NCI-H748 (cell line): Measurements from ENCODE around the gene PNPLA6.

Source experiments
- DNase-seq: peaks from one replicate; lab custom pipeline; 2025; ENCODE audit not compliant: unreplicated experiment; lab: John Stamatoyannopoulos, UW

PNPLA6 gene

DNA sequence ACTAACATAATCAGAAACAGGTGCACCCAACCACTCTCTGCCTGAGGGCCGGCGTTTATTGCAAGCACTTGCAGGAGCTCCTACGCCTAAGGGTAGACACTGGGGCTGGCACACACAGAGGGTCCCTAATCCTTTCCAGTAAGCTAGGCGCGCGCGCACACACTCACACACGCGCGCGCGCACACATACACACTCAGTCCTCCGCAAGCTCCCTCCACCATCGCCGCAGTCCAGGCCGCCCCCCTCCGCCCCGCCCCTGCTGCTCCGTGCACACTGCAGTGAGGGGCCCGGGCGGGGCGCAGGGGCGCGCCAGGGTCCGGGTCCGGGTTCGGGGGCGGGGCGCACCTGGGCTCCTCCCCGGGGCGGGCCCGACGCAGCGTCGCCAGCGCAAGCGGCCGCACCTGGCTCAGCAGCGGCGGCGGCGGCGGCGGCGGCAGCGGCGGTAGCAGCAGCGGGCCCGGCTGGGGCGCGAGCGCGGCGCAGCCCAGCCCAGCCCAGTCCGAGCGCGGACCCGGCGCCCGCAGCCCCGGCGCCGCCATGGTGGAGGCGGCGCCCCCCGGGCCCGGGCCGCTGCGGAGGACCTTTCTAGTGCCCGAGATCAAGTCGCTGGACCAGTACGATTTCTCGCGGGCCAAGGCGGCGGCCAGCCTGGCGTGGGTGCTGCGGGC lies 60.1 kb downstream of the PNPLA6 start, which contains the start of gene CAMSAP3:
CAMSAP3 (plus strand) TSS at position 398 of the 668 bp plus-strand sequence; CDS start at position 538, 140 bp downstream.
- DNase-seq: peak; percentile 85

DNA sequence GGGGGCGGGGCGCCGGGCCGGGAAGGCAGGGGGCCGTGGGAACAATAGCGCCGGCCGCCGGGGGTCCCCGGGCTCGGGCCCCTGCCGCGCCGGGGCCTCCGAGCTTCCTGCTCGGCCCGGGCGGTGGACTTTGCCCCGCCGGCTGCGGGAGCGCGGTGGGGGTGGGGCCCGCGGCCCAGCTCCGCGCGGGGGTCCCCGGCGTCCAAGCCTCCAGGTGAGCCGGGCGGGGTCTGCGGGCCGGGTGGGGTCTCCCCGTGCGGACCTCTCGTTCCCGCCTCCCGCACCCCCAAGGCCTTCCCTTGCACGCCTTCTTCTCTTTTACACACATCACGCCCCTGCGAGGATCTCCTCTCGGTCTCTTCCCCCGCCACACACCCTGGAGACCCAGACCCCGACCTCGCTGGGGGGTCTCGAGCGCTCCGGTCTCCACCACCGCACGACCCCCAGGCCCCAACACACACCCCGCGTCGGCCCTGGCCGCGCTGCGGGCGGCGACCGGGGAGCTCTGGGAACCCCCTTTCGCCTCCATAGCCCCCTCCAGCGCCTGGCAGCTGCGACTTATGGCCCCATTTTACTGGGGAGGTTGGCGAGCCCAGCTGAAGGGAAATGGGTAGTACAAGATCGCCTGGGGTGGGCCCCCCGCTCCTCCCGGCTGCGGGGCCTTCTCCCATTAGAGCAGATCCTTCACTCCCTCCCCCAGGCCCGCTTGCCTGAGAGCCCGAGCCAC lies 60.9 kb downstream of the PNPLA6 start:
- DNase-seq: no peak

DNA sequence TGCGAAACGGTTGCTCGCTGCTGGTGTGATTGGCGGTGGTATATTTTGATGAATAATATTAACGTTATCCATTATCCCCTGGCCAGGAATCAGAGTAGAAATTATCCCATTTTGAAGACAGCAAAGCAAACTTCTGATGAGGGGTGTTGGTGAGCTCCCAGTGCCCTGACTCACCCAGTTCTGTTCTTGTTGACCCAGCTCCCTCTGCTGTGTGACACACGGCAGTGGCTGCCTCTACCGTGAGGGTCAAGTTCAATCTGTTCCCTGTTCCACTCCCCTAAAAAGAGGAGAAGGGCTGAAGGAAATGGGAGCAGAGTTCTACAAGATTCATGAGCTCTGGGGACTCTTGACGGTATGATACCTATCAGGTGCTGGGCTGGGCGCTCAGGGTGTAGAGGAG lies 62.2 kb downstream of the PNPLA6 start:
- DNase-seq: no peak

DNA sequence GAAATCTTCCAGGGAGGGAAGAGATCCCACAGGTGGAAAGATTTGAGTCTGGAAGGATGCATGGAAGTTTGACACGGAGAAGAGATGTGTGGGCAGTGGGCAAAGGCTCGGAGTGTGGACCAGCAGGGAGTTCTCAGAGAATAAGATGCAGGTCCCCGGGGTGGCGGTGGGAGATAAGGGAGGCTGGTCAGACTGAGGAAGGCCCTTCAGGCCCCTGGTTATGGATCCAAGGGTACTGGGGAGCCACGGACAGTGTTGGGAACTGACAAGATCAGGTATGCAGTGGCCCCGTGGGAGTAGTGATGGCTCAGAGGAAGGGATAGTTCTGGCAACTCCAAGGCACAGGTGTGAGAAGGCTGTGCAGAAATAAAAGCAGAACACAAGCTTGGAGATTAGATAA lies 62.7 kb downstream of the PNPLA6 start:
- no peak for DNase-seq

DNA sequence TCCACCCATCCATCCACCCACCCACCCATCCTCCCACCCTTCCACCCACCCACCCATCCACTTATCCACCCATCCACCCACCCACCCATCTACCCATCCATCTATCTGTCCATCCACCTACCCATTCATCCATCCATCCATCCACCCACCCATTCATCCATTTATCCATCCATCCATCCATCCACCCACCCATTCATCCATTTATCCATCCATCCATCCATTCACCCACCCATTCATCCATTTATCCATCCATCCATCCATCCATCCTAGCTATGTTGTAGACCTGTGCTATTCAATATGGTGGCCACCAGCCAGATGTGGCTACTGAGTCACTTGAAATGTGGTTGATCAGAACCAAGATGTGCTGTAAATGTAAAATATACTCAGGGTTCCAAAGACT lies 65.2 kb downstream of the PNPLA6 start:
- no peak for DNase-seq

DNA sequence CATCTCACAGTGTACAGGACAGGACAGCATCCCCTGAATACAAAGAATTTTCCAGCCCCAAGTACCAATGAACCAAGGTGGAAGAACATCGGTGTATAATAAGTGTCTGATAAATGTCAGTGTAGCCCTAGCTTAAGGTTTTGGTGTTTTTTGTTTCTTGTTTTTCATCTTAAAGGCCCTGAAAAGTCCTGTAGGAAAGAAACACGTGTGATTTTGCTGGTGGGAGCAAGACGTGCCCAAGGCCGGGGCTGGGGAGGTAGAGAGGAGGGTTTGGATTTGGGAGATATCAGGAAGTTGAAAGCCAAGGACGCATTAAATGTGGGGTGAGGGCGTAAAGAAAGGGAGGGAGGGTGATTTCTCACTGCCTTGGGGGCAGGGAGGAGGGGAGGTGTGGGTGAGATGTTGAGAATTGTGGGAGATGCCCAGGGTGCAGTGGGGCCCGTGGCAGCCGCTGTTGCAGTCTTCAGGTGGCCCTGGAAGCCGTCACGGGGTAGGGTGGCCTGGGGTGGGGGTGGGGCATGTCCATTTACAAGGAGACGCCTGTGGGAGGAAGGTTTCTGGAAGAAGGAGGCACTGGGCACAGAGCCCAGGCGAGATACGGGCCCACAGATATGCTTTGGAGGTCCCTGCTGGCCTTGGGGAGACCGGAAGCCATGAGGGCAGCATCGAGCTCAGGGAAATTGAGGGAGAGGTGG lies 66.9 kb downstream of the PNPLA6 start:
- DNase-seq: no peak

DNA sequence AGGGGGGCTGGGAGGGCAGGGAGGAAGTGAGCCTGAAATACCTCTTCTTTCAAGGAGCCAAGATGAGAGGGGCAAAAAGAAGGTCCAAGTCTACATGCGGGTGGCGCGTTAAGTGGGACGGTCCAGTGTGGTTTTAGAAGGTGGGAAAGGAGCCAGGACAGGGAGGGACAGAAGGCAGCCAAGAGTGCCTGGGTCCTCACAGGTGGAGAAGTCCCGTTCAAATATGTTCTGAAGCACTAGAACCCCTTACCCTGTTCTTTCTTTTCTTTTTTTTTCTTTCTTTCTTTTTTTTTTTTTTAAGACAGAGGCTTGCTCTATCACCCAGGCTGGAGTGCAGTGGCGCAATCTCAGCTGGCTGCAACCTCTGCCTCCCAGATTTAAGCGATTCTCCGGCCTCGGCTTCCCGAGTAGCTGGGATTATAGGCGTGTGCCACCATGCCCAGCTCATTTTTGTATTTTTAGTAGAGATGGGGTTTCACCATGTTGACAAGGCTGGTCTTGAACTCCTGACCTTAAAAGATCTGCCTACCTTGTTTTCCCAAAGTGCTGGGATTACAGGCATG lies 67.5 kb downstream of the PNPLA6 start:
- no peak for DNase-seq

DNA sequence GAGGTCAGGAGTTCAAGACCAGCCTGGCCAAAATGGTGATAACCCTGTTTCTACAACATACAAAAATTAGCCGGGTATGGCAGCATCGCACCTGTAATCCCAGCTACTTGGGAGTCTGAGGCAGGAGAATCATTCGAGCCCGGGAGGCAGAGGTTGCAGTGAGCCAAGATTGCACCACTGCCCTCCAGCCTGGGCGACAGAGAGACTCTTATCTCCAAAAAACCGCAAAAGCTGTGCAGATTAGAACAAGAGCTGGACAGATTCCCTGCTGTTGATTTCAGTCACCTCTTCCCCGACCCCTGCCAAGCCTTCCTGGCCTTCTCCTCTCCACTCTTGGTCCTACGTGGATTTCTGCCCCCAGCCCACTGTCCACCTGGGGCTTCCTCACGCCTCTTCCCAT lies 68.4 kb downstream of the PNPLA6 start:
- no peak for DNase-seq

DNA sequence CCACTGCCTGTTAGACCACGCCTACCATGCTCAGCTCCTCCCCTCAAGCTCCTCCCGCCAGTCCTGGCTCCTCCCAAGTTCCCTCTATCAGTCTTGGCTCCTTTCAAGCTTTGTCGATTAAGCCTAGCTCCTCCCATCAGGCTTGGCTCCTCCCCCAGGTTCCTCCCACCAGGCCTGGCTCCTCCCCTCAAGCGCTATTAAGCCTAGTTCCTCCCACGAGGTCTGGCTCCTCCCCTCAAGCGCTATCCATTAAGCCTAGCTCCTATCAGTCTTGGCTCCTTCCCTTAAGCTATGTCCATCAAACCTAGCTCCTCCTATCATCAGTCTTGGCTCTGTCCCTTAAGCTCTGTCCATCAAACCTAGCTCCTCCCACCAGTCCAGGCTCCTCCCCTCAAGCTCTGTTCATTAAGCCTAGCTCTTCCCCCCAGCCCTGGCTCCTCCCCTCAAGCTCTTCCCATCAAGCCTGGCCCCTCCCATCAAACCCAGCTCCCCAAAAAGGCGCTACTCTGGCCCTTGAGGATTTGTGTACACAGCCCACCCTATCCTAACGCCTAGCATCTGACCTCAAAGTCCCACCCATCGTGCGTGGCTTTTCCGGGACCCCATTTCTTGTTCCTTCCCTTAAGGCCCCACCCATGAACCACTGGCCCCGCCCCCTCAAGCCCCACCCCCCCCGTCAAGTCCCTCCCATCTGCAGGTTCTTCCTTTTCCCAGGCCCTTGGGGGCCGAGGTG lies 70.1 kb downstream of the PNPLA6 start:
- peak; percentile 11 for DNase-seq

DNA sequence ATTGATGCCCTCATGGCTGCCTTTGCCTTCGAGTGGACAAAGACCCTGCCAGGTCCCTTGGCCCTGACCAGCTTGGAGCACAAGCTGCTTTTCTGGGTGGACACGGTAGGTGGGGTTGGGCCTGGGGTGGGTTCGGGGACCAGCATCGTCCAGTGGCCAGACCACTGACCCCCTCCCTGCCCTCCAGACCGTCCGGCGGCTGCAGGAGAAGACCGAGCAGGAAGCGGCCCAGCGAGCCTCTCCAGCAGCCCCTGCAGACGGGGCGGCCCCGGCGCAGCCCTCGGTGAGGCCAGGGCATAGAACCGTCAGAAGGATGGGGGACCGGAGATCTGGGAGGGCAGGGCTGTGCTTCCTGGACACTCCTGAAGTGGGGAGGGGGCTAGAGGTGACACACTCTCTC lies 70.8 kb downstream of the PNPLA6 start:
- DNase-seq: no peak

DNA sequence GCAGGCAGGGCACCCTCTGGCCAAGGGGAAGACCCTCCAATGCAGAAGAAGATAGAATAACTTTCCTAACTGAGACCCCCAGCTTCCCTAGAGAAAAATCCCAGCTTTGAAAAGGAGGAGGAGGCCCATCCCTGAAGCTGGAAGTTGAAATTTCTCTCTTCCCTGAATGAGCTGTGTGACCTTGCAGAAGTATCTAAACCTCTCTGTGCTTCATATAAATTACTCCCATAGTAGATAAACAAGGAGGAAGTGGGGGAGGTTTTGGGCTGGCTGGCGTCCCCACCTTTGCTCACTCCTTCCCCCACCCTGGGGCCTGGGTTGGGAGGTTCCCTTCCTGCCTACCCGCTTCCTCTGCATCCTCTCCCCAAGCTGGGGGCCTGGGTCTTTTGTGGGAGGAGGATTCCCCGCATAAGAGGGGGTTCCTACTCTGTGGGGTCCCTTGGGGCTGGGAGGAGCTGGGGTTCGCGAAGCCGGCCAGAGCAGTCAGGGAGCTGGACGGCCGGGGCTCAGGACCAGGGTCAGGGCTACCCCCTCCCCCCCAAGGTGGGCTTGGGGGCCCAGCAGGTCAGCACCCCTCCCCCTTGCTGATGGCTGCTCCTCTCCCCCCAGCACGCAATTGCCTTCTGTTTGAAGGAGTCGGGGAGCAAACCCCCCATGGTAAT lies 71.8 kb downstream of the PNPLA6 start:
- DNase-seq: no peak

DNA sequence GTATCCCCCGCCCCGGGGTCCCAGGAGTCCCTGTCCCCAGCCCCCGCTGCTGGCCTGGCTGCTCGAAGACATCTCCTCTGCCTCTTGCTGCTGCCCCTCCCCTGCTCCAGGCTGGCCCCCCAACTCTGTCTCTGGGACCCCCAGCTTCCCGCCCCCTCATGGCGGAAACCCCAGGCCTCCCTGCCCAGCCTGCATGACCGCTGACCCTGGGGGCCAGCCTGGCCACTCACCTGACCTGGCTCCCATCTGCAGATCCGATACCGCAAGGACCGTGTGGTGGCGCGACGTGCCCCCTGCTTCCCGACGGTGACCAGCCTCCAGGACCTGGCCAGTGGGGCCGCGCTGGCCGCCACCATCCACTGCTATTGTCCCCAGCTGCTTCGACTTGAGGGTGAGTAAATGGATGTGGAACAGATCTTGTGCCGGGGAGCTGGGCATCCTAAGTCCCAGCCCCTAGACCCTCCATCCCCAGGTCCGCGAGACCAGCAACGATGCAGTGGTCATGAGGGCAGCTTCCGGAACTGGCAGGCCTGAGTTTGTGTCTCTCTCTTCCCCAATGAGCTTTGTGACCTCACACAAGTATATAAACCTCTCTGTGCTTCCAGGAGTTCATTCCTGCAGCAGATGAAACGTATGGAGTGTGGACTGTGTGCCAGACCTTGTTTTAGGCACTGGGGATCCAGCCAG lies 72.5 kb downstream of the PNPLA6 start:
- no peak for DNase-seq

DNA sequence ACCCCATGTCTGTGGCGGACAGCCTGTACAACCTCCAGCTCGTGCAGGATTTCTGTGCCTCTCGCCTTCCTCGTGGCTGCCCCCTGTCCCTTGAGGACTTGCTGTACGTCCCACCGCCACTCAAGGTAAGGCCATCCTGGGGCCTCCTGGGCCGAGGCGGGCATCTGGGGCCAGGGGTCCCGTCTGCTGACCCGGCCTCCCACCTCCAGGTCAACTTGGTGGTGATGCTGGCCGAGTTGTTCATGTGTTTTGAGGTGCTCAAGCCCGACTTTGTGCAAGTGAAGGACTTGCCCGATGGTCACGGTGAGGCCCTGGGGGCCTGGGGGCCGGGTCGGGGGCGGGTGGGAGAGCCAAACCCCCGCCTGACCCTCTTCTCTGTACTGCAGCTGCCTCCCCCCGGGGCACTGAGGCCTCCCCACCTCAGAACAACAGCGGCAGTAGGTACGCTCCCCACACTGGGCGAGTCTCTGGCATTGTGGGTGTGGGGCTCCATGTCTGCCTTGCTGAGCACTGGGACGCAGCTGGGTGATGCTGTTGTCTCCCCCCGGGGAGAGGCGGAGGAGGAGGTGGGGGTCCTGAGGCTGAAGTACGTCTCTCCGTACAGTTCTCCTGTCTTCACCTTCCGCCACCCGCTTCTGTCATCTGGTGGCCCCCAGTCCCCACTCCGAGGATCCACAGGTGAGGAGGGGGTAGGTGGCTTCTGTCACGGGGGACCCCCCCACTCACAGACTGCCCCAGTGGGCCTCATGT lies 75.1 kb downstream of the PNPLA6 start:
- no peak for DNase-seq
